GM23248 (cell line): Measurements from ENCODE around the gene HMOX1.

Experiments
- EZH2 ChIP-seq: fragments of 200-600 bp; sonication (generic); IDR thresholded peaks from 2 replicates; pipeline ENCODE4 v1.6.1; 2018; ENCODE audit warnings: antibody characterized with exemption, mild to moderate bottlenecking; ENCODE audit not compliant: insufficient read depth, poor library complexity, severe bottlenecking
- EZH2phosphoT487 ChIP-seq: fragments of 200-600 bp; sonication (generic); IDR thresholded peaks from 2 replicates; pipeline ENCODE4 v1.6.1; 2018; ENCODE audit warnings: antibody characterized with exemption, moderate library complexity, mild to moderate bottlenecking, low read depth; ENCODE audit not compliant: insufficient read depth

- TF ChIP-seq EZH2 (no peak), EZH2phosphoT487 (no peak)
Measured at GRCh38 chr22:35406443-35406842, 25.5 kb downstream of the HMOX1 start.
